A549 treated with CORT108297 at 1 μM for 4 hours (cell line): Measurements from ENCODE around the gene OR1S2. TPM values are rescaled to one million over a fixed set of nuclear protein-coding genes. Genes with fewer than 3 reads are reported as not detected.

ENCODE experiments used
- total RNA-seq: library from RNA; stranded (reverse); fragments of 200-300 nt; extraction: Qiagen RNA extraction; gene quantifications from 5 replicates; pipeline ENCODE4 v1.2.3, GENCODE V29; 2022

Gene OR1S2
- not detected in 5 replicates for total RNA-seq

GRCh38 chr11:58204042-58204441 is at the start of gene OR1S2:
Gene OR1S2 (minus strand): TSS chr11:58204142. CDS start chr11:58204142, 0 bp downstream.

DNA sequence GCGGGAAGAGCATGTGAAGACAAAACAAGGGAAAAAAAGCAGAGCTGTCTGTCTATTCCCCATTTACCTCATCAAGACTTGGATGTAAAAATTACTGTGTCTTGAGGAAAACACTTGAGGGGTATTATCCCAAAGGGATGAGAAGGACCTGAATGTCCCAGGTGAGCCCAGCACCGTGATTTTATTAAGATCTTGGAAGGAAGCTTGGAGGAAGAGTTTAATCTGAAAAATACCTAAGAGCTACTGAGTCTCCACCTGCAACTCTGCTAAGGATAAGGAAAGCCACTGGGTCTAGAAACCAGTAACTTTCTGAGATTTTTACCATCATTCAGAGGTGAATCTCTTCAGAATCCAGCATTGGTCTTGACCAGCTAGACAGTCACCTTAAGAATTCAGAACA is 8.5 kb upstream of the OR1S2 start, which contains the start of gene OR1S1:
Gene OR1S1 (plus strand): TSS at position 301 of the 400 bp plus-strand sequence.

GRCh38 chr11:58188770-58189169 is 15.2 kb downstream of the OR1S2 start, which contains the start of gene OR9Q2:
Gene OR9Q2 (plus strand): TSS chr11:58189070. CDS start chr11:58190491, 1,421 bp downstream.

Other genes with a start within 250 kb of the OR1S2 start
- gene OR9Q1, start 180.3 kb downstream of the OR1S2 start, total RNA-seq = not detected in 5 replicates
- gene OR6Q1, start 173.2 kb downstream of the OR1S2 start, total RNA-seq = not detected in 5 replicates
- not detected in 5 replicates for gene OR9I1, start 78.6 kb downstream of the OR1S2 start, total RNA-seq
- not detected in 5 replicates for gene OR9Q2, start 15.1 kb downstream of the OR1S2 start, total RNA-seq
- not detected in 5 replicates for gene OR1S1, start 8.6 kb upstream of the OR1S2 start, total RNA-seq
- gene OR10Q1, start 24.8 kb upstream of the OR1S2 start, total RNA-seq = not detected in 5 replicates
- gene OR10W1, start 64.1 kb upstream of the OR1S2 start, total RNA-seq = not detected in 5 replicates
- not detected in 5 replicates for gene OR5B17, start 154.9 kb upstream of the OR1S2 start, total RNA-seq
- gene OR5B3, start 202.7 kb upstream of the OR1S2 start, total RNA-seq = not detected in 5 replicates
- not detected in 5 replicates for gene OR5B2, start 224.0 kb upstream of the OR1S2 start, total RNA-seq
- not detected in 5 replicates for gene OR5B12, start 238.1 kb upstream of the OR1S2 start, total RNA-seq